H4 (cell line): ENCODE results near the gene MEIS1. TPM values are rescaled to one million over a fixed set of nuclear protein-coding genes. Genes with fewer than 3 reads are reported as not detected.

Source experiments
- DNase-seq: peaks from one replicate; pipeline ENCODE4 v3.0.0-alpha.2; 2015; ENCODE audit warnings: low spot score
- total RNA-seq: library from RNA; depleted of rRNA; stranded (reverse); fragments of >200 nt; shearing (Covaris generic); gene quantifications from 2 replicates; pipeline ENCODE4 v1.2.3, GENCODE V29; 2014

The MEIS1 gene
- total RNA-seq, 1 experiment from 2014 or later, result 3.4 TPM

DNA sequence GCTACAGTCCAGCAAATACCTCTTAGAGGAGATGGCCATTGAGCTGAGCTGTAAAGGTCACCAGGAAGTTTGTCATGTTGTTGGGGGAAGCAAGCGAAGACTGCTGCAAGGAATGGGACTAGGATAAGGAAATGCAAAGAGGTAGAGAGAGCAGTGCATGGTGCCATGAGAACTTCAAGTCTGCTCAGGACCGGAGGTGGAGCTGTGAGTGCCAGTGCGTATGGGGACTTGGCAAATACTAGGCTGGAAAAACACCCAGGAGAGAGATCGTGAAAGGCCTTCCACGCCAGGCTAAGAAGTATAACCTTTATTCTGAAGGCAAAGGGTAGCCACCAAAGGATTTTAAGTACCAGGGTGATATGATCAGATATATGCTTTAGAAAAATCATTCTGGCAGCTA lies 71.3 kb downstream of the MEIS1 start:
- no peak for DNase-seq

DNA sequence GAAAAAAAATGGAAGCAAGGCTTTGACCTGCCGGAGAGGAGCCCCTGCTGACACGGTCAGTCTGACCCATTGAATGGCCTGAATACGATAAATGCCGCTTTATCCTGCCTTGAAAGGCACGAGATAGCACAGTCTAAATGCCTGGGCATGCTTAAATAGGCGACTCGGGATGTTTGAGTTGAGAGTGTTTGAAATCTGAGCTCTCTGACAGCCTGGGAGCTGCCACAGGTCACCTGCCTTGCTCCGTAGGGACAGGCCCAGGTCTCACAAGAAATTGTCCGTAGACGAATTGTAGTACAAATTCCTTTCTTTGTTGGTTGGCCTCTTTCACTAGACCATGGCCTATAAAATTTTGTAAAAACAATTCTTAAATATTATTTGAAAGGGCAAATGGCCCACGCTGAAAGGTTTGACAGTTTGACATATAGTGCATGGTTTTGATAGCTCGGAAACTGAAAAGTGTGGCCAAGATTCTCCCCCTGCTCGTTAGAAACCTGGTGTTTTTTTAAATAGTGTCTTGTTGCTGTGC lies 72.8 kb downstream of the MEIS1 start:
- DNase-seq, result no peak

DNA sequence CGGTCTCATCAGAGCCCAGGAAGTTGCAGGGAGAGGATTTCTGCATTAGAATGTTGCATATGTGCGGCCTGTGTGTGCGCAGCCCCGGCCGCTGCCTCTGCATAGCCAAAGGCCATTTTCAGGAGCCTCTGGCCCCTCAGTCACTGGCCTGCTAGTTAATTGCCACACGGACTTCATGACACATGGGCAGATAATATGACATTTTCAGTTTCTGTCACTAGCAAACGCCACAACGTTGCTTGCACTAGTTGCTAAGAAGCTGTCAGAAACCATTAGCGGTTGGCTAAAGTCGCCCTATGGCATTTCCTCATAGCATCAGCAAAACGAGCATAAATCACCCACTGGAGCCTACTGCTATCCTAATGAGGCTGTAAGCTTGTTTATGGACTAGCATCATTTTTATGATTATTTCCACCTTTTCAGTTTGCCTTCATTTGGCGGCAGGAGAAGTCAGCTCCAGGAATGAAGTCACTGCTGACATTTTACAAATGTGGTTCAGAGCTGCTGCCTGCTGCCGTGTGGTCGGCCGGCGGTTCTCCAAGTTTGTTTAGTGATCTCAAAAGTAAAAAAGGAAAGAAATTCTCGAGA lies 73.7 kb downstream of the MEIS1 start:
- DNase-seq, result no peak

DNA sequence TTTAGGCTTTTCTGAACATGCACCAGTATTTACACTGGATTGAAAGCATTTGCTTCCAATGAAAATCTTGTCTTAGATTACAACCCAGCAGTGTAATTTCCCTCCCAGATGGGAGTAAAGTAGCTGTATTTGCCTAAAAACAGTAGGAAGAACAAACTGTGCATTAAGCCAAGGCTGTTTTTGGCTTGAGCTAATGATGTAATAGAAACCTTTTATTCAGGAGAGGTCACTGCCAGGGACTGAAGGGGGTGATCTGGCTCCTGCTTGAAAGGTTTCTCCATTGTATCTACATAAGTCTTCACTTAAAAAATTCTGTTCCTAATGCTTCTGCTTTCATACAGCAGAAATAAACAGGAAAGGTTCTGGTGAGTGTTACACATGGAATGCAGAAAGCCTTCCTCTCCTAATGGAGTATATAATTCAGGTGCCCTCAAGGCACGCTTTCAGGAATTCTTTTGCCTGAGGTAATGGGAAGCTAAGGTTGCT lies 74.4 kb downstream of the MEIS1 start:
- DNase-seq, result no peak

DNA sequence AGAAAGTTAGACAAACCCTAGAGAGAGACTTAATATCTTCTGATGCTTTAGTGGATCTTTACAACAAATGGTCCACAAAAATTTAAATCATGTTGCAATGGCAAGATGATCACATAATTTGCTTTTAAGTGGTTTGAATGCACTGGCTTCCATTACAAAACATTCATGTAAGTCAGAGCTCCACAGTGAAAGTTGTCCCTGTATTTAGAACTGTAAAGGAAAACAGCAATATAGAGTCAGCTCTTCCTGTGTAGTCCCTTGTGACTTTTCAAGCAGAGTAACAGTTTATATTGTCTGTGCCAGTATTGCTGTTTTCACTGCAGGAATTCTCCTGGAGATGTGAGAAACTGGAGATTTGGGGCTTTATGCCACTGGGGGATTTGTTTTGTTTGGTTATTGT lies 77.7 kb downstream of the MEIS1 start:
- no peak for DNase-seq

DNA sequence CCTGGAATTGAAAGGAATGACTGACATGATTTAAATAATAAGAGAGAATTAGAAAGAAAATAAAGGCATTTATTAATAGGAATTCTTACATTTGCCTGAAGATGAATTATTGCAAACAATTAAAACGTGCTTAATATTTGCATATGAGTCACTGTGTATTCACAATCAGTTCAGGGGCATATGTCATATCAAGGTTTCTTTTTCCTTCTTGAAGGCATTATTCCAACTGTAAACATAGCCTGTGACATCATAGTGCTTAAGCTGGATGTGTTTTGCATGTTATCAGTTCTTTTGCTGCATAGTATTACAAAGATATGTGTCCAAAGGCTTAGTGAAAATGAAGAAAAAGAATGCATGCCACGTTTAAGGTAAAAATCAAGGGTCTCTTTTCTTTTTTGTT lies 80.8 kb downstream of the MEIS1 start:
- DNase-seq, result no peak

DNA sequence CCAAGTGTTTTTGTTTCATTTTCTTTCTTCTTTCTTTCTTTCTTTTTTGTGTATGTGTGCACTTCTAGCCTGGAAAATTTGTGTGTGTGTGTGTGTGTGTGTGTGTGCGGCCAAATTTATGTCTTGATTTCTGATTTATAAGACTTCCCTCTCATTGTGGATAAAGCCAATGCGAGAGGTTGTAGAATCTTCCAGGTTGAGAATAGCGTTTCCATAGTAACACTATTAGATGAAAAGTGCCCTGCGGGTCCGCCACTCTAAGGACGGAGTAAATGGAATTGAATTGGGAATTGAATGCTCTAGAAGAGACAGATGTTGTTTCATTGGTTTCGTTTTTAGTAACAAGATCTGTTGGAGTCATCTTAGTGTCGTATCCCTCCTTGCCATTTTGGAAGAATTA lies 81.6 kb downstream of the MEIS1 start:
- DNase-seq, result no peak

DNA sequence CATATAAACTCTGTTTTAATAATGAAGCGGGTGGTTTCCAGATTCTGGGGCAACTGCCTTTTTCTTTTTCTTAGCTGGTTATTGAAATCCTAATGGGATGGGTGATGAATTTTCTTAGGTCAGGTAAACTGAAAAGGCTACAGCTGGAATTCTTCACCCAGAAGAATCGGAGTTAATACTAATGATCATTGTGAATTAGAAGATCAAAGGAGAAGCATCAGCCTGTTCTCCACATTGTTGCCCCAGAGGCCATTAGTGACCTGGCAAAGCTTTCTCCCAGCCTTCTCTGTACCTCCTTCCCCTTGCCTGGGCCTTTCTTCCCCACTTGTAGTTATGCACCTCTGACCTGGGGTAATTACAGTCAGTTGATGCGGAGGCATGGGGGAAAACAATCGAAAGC lies 82.8 kb downstream of the MEIS1 start:
- no peak for DNase-seq

DNA sequence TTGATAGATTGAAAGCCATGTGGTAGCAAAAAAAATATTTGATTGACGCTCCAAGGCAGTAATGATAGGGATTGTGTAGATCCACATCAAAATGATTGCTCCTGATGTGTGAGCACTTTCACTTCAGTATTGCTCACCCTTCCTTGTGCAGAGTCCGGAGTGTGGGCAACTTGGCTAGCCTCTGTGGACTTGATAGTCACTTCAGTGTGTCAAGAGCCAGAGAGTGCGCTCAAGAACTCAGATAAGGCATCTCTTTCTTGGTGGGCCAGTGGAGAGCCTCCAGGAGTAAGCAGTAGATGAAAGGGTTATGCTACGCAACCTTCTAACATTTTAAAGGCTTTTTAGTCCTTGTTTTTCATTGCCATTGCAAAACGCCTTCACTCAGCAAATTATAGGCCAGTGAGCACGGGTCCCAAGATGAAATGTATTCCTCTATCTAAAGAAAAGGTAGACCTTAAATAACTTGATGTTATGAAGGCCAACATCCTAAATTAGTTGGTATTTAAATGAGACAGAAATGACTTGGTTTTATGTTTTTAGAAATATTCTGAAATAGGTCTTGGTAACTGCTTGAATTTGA lies 84.4 kb downstream of the MEIS1 start:
- DNase-seq, result no peak

DNA sequence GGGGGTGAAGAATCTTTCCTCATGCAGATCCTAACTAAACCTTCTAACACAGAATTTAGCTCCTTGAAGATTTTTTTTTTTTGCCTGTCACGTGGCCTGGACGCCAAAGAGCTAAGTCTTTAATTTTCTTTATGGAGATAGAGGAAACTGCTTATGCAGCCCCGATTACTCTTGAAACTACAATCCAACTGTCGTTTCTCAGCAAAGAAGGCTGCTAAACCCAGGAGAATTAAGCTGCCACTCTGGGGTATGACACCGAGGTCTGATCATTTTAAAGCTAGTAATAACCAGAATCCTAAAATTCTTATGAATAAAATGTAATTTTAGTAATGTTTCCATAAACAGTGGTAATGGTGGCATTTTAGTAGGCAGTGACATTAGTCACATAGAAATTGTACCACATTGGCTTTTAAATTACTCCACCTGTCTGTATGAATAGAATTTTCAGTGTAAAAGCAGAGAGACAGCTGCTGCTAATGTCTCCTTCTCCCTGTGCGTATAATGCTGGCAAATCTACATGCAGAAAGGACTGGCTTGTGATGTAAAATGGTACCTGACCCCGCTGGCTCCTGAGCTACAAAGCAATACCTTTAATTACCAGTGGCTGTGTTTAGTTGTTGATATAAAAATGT lies 86.5 kb downstream of the MEIS1 start:
- no peak for DNase-seq

DNA sequence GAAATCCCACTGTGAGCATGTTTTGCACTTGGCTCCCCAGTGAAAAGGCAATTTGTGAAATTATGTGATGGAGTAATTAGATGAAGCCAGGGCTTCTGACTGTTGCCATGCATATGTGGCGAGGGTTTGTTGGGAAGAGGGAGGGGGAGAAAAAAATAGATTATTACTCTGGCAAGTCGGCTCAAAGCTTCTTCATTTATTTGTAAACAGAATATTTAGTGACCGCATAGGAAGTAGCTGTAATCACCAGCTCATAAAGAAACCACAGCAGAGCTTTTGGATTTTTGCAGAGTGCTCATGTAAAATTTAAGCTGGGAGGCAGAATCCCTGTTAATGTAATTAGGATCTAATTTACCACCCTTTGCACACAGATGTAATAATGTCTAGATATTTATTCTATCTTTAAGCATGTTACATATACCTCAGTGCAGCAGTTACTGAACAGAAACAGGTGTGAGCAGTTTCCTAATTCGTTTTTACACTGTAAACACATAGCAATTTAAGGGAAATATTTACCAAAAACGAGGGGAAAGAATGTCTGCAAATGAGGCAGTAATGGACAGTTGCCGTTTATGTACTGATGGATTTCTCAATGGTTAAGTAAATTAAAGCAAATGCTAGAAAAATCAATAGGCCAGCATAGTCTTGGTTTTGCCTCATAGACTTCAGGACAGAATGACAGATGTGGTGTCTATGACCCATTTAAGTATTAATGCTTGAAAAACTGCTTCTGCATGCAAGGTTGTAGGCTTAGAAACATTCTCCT lies 87.9 kb downstream of the MEIS1 start:
- DNase-seq, result no peak

DNA sequence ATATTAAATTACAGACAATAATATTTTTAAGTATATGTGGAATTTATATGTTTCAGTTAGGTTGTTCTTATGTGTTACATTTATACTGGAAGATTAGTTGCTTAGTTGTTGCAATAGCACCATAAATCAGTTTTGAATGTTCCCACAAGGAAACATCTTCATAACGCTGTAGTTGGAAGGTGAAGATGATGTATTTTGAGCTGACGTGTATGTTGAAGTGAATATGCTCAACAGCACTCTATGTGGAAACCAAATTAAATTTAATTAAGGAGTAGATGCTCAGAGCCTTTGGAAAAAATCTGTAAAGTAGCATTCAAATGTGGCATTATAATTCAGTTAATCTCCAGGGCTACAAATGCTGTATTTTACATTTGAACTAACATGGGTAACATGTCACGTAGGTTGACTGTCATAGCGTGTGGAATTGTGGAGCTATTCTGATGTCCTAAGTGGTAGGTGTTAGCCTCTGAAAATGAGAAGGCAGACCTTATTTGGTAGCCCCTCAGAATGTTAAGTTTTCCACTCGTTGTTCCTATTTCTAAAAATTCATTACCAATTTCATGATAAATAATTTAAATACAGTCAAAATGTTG lies 88.5 kb downstream of the MEIS1 start:
- DNase-seq, result no peak

DNA sequence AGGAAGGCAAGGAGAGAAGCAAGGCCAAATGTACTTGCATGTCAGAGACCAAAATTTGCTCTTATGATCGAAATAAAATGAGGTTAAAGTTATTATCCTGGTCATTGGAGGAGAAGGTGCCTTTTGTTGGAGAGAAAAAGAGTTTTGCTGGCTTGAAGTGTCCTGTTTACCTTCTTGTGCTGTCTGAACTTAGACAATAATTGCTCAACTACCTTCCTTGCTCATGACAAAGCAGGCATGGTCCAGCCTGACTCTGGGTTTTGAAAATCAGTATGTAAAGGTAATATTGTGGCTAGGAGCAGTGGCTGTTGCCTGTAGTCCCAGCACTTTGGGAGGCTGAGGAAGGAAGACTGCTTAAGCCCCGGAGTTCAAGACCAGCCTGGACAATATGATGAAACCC lies 89.1 kb downstream of the MEIS1 start:
- DNase-seq, result no peak

DNA sequence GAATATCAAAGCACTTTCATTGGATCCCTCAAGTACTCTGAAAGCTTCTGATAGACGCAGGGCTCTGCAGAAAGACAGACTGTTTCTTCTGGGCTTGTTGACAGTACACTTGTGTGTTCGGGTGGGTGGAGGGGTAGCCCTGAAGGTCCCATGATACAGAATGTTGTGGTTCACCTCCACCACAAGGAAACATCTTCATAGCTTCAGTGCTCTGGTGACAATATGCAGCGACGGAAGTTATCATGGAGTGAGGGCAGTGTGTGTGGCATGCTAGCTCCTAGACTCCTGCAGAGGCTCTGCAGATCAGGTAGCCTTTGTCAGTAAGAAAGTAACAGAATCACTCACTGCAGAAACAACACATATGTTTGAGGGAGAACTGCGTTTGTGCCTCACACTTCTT lies 90.7 kb downstream of the MEIS1 start:
- DNase-seq, result no peak

DNA sequence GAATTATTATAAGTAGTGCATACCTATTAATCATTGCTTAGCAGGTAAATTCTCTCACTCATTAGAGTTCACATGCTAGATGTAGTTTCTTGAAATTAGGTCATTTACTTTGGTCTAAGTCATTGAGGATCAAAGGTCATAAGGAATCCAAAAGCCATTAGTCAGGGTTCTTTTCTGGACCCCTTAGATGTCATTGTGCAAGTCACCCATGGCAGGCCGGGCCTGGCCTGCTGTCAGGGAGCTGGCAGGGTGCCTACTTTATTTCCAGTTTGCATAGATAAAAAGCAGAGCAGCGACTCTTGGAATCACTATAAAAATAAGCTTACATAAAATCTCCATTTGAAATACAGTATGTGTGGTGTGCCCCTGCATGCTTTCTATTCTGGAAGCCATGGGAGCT lies 91.3 kb downstream of the MEIS1 start:
- no peak for DNase-seq

DNA sequence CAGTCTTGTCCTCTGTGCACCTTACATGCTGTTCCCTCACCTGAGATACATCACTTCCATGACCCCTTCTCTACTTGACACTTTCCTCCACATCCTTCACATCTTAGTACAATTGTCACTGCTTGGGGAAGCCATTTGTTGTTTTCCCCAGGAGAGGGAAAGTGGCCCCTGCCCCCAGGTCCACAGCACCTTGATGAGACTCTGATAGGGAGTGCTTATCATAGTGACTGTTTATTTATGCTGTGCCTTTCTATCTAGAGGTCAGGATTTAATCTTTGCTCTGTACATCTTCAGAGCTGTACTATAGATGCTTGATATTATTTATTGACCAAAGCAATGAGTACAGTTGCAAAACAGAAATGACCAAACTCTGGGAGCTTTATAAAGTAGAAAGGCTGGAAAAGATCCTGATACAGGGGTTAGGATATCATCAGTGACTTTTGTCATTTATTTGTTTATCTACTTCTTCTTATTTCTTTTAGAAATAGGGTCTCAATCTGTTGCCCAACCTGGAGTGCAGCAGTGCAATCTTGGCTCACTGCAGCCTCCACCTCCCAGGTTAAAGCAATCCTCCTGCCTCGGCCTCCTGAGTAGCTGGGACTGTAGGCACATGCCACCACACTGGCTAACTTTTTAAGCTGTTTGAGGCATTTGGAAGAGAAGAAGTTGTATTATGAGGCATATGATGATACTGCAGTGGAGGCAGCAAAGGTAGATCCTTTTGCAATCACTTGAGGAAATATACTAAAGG lies 94.2 kb downstream of the MEIS1 start:
- DNase-seq, result no peak

DNA sequence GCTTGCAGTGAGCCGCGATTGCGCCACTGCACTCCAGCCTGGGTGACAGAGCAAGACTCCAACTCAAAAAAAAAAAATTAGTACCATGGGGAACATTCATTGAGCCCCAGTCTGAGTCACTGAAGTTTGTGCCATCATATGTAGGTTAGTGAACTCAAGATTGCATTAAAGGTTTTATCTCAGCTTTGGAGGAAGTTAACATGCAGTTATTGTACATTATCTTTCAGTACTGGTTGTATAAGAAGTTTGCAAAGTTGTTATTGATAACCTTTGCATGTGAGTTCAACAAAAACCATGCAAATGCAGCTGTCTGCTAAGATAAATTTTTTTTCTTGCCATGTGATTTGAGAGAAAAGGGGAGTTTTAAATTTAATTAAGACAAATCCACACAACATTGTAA lies 95.7 kb downstream of the MEIS1 start:
- no peak for DNase-seq

DNA sequence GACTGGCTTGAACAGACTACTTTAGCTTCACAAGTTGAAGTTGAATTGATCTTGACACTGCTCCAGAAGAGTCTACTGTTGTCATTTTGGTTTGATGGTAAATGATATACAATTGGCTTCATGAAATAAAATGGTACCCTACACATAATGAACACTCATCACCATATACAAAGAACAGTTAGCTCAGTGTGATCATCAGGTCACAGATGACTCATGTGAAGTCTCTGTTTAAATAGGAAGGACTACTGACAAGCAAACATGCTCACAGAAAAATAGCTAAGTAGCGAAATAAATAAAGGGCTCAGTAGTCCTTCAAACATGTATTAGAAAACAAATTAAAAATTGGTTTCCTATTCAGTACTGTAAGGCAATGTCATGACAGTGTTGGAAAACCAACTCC lies 96.2 kb downstream of the MEIS1 start:
- no peak for DNase-seq

DNA sequence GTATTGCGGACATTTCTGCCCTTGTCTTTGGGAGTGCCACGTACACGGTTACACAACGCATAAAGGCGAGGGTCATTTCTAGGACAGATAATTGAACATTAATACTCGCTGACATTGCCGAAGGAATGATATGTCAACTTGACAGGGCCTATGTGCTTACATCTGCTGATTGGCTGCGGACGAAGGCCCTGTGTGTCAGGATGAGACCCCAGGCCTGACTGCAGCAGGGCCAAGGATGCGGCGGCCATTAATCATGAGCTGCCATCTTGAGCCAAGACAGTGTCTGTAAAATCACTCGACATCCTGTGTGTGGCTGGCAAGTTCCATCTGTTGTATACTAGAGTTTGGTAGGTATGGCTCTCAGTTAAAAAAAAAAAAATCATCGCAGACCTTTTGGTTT lies 96.6 kb downstream of the MEIS1 start:
- DNase-seq, result no peak

DNA sequence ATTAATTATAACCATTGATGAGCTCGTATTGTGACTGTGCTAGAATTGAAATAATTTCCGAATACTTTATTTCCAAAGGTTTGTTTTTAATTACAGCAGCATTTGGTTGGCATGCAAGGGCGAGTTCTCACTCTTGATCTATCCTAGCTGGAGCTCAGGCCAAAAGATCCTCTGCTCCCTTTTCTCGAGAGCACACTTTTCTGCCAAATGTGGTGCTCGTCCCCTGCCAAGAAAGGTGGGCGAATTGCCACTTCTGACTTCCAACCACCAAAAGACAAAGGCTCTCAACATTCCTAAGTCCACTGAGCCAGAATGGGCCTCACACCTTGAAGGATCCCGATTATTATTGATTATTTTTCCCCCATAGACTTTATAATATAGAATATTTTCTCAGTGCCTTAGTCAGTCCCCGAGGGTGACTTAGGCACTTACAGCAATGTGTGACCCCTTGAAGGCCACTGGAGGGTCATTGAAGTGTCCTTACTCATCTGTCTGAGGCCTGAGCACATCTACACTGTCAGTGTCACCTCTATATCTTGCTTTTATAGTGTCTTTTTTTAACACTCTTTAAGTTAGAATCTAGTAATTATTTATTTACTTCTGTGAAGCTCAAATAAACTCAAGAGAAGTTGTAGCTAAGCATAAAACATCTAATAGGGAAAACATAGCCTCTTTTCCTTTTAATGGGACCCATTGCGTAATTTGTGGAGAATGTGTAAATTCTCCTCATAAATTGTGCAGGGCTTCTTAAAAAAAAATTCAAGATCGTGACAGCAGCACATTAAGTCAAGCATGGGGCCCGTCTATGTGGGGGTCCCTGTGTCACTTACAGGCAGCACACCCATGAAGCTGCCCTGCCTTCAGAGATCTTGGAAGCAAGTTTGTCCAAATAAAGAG lies 98.3 kb downstream of the MEIS1 start:
- DNase-seq, result no peak
